A549 treated with GW870086 at 1 μM for 4 hours (cell line): ENCODE data around the gene CSF3R. TPM values are rescaled to one million over a fixed set of nuclear protein-coding genes. Genes with fewer than 3 reads are reported as not detected.

Source experiments
- total RNA-seq: library from RNA; stranded (reverse); fragments of 200-300 nt; extraction: Qiagen RNA extraction; gene quantifications from 5 replicates; pipeline ENCODE4 v1.2.3, GENCODE V29; 2022; ENCODE audit warnings: low read depth

The CSF3R gene
- not detected in 5 replicates for total RNA-seq

DNA sequence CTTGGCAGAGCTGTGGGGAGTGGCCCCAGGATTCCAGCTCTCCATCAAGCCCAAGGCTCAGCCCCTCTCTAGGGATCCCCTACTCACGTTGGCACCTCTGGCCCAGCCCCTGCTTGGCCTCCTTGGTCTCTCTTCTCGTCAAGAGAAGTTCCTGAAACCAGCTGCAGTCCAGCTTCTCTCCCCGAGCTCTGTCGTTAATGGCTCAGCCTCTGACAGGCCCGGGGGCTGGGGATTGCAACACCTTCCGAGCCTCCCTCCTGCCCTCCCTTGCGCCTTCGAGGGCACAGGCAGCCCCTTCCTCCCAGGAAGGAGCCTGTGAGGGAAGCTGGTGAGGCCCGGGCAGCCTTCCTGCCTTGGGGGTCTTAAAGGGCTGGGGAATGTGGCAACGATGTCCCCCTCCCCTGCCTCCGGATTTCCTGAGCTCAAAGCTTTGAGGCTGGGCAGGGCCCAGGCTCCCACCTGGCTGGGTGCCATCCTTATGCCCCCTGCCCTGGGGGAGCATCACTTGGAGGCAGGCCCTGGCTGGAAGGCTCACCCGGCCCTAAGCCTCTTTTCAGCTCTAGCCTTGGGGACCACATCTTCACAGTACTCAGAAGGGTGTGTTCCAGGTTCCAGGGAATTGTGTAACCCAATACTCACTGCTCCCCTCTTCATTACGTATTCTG is at the start of gene CSF3R:
Gene CSF3R, minus strand, starts transcription at position 190 of the 665 bp plus-strand sequence. CDS start 3,417 bp downstream, outside the sequence.

DNA sequence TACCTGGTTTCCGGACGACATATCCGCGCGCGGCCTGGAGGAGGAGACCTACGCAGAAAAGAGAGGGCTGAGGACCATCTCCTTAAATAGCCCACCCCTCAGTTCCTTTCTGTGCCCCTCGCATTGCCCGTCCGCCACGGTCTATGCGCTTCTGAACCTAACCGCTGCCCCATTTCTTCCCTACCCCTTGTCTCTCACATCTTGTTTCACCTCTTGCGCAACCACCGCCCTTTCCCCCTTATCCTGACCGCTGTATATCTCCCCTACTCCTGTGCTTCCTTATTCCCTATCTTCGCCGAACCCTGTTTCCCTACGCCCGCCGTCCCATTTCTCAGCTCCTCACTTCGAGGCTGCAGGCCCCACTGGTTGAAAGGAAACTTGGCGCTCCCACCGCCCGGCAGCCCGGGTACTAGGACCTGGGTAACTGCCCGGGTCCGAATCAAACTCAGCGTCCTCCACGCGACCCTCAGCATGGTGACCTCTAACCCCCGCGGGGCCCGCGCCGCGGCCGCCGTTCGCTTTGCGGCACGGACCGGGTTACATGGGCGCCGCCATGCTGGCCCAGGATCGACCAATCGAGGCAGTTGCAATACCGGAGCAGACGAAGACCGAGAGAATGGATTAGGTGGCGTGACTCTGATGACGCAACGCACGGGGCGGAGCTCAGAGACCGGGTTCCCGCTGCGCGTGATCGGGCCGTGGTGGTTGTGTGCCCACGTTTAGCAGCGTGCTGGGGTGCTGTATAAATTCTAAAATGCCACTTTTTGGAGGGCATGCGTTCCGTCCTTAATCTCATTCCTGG is 18.7 kb downstream of the CSF3R start, which contains the start of gene MRPS15:
Gene MRPS15, minus strand, starts transcription at position 582 of the 802 bp plus-strand sequence. Its CDS starts 109 bp downstream, at position 473.

GRCh38 chr1:36450270-36450918 is 32.3 kb downstream of the CSF3R start, which contains the start of gene OSCP1:
TSS of gene OSCP1 (minus strand) at chr1:36450451. CDS start at chr1:36450369, 82 bp downstream.

Other genes starting within 250 kb of the CSF3R start
- 2.0 to 3.2 TPM (median 2.3 TPM) in 5 replicates for gene SH3D21, start 176.5 kb downstream of the CSF3R start, total RNA-seq
- gene EVA1B, start 159.3 kb downstream of the CSF3R start, total RNA-seq, result 11.7 to 24.8 TPM (median 22.8 TPM) in 5 replicates
- gene STK40, start 97.0 kb downstream of the CSF3R start, total RNA-seq, result 9.3 to 11.8 TPM (median 10.8 TPM) in 5 replicates
- gene LSM10, start 85.0 kb downstream of the CSF3R start, total RNA-seq, result 43.6 to 48.8 TPM (median 47.1 TPM) in 5 replicates
- gene OSCP1, start 32.5 kb downstream of the CSF3R start, total RNA-seq, result 6.1 to 7.0 TPM (median 6.6 TPM) in 5 replicates
- 75.1 to 92.6 TPM (median 87.1 TPM) in 5 replicates for gene MRPS15, start 18.5 kb downstream of the CSF3R start, total RNA-seq